Measurements from ENCODE around the gene PSMF1. TPM values are rescaled to one million over a fixed set of nuclear protein-coding genes. Genes with fewer than 3 reads are reported as not detected.
A peak's percentile ranks its signal among the peaks of the same experiment; 100 is the strongest.

The PSMF1 gene
- total RNA-seq, 1 experiment from 2014 or later, result 90.8 TPM

DNA sequence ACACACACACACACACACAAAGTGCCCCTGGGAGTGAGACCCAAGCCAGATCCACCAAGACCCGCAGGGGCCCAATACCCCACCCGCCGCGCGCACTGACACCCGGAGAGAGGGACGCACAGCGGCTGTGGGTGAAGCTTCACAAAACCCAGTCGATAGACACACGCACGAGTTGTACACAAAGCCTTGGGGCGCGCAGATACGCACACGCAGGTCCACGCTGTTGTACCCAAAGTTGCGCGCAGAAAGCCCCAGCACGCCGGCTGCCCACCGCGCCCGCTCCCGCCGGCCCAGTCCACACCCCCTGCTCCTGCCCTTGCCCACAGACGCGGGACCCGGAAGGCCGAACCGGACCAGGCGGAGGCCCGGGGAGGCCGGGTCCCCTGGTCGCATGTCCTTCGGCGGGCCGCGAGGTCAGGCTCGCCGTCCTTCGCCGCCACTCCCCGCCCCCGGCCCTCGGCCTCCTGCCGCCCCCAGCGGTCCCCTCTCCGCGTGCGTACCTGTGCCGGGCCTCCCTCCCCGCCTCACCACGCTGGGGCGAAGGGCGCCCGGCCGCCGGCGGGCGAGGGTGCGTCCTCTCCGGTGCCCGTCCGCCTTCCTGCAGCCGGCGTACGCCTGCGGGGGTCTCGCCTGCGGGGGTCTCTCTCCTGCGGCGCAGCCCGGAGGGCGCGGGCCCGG lies 66.4 kb downstream of the PSMF1 start, which contains the start of gene TMEM74B:
Gene TMEM74B, minus strand, starts transcription at position 344 of the 678 bp plus-strand sequence. CDS start 1,180 bp downstream, outside the sequence.
- Mint-ChIP-seq H3K4me3 (peak within 1 kb of the TSS; percentile 69 to 84), H3K4me1 (peaks cover 18 to 30% of the 10 kb centered on the region in 2 experiments), H3K27ac (no peak within 1 kb of the TSS), H3K9me3 (no peaks in the 10 kb centered on the region; a peak in 2 of 5 replicates), H3K36me3 (ENCODE audit: insufficient read depth in 1 of 3, low read depth in 3 of 3) (peaks cover 0 to 5% (median 4%) of the 10 kb centered on the region in 3 experiments; a peak in 2 of 7 replicates), H3K27me3 (ENCODE audit: low read depth) (peaks cover 45% of the 10 kb centered on the region)
- Histone ChIP-seq H3K4me2 (ENCODE audit: insufficient read depth, insufficient read length, low read length) (peak within 1 kb of the TSS; percentile 74), H3T11ph (ENCODE audit: low read length) (no peak within 1 kb of the TSS), H3K56ac (ENCODE audit: insufficient read length, low read depth, low read length) (no peak within 1 kb of the TSS), H3K4ac (ENCODE audit: low read depth, low read length) (no peak within 1 kb of the TSS), H3K23ac (ENCODE audit: insufficient read length, low read depth, low read length) (no peak within 1 kb of the TSS), H4K8ac (replicated peaks; ENCODE audit: insufficient read length, low read depth, low read length) (no peak within 1 kb of the TSS), H2AK5ac (ENCODE audit: insufficient read length, low read length) (no peak within 1 kb of the TSS), H2BK5ac (ENCODE audit: insufficient read length, low read length) (no peak within 1 kb of the TSS), H4K91ac (ENCODE audit: insufficient read length, low read depth, low read length) (no peak within 1 kb of the TSS), H2BK20ac (ENCODE audit: low read depth, low read length, poor library complexity, severe bottlenecking) (no peak within 1 kb of the TSS), H3K79me1 (ENCODE audit: insufficient read depth, low read depth, low read length, poor library complexity, severe bottlenecking) (no peaks in the 10 kb centered on the region), H3K79me2 (ENCODE audit: insufficient read depth, low read length) (no peaks in the 10 kb centered on the region), H2BK120ac (ENCODE audit: low read depth, low read length, poor library complexity, severe bottlenecking) (no peak within 1 kb of the TSS), H3K4me1 (ENCODE audit: insufficient read depth, low read length) (peaks cover 12% of the 10 kb centered on the region; the same call in 1 of the 2 replicates), H3K23me2 (ENCODE audit: insufficient read length, low read depth, low read length, poor library complexity, severe bottlenecking) (peaks cover 4% of the 10 kb centered on the region), H3K27ac (ENCODE audit: insufficient read length, low read depth, low read length) (no peak within 1 kb of the TSS), H2BK12ac (ENCODE audit: insufficient read length, low read depth, low read length) (no peak within 1 kb of the TSS), H3K14ac (ENCODE audit: insufficient read depth, low read length) (peak within 1 kb of the TSS; percentile 80), H4K20me1 (ENCODE audit: control insufficient read depth, insufficient read depth, insufficient read length) (no peaks in the 10 kb centered on the region), H3K9ac (ENCODE audit: extremely low read depth, insufficient read length, low read length) (no peak within 1 kb of the TSS), H3K9me3 (ENCODE audit: control insufficient read depth, low read depth, low read length) (no peaks in the 10 kb centered on the region), H2AFZ (ENCODE audit: low read length) (no peak within 1 kb of the TSS), H2BK15ac (ENCODE audit: low read depth, low read length) (no peak within 1 kb of the TSS), H3K18ac (ENCODE audit: insufficient read length, low read depth, low read length) (peak within 1 kb of the TSS; percentile 41), H4K5ac (ENCODE audit: insufficient read length, low read depth, low read length) (no peak within 1 kb of the TSS), H3K27me3 (ENCODE audit: insufficient read depth, low read length) (peaks cover 16% of the 10 kb centered on the region; the same call in 1 of the 2 replicates)
- WGBS (ENCODE audit: extremely low coverage, insufficient read length, low lambda C conversion rate), result no CpG with 5 or more reads among the region's 76 CpGs
- TF ChIP-seq, protein P1, sequence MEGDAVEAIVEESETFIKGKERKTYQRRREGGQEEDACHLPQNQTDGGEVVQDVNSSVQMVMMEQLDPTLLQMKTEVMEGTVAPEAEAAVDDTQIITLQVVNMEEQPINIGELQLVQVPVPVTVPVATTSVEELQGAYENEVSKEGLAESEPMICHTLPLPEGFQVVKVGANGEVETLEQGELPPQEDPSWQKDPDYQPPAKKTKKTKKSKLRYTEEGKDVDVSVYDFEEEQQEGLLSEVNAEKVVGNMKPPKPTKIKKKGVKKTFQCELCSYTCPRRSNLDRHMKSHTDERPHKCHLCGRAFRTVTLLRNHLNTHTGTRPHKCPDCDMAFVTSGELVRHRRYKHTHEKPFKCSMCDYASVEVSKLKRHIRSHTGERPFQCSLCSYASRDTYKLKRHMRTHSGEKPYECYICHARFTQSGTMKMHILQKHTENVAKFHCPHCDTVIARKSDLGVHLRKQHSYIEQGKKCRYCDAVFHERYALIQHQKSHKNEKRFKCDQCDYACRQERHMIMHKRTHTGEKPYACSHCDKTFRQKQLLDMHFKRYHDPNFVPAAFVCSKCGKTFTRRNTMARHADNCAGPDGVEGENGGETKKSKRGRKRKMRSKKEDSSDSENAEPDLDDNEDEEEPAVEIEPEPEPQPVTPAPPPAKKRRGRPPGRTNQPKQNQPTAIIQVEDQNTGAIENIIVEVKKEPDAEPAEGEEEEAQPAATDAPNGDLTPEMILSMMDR (conservative IDR thresholded peaks at IDR 0.05), result no peak
- no peak for DNase-seq
